GM23248 (cell line): ENCODE measurements around the gene ZNF622. TPM values are rescaled to one million over a fixed set of nuclear protein-coding genes. Genes with fewer than 3 reads are reported as not detected.

Experiments used
- DNase-seq: peaks from one replicate; pipeline ENCODE4 v3.0.0-alpha.2; 2015
- H2AFZ ChIP-seq: fragments of 200-600 bp; sonication (generic); 2 replicates; pipeline ENCODE4 v1.6.1; 2016; ENCODE audit warnings: antibody characterized with exemption
- H3F3A ChIP-seq: fragments of 200-600 bp; sonication (generic); 2 replicates; pipeline ENCODE4 v1.6.1; 2016; ENCODE audit warnings: mild to moderate bottlenecking, antibody characterized with exemption, mixed run types; ENCODE audit not compliant: insufficient read depth
- H3K27ac ChIP-seq: fragments of 200-600 bp; sonication (generic); 2 replicates; pipeline ENCODE4 v1.5.1; 2016; ENCODE audit warnings: mild to moderate bottlenecking
- H3K27me3 ChIP-seq: fragments of 200-600 bp; sonication (generic); replicated peaks from 2 replicates; pipeline ENCODE4 v1.6.1; 2016; ENCODE audit warnings: mild to moderate bottlenecking; ENCODE audit not compliant: insufficient read depth
- H3K36me3 ChIP-seq: fragments of 200-600 bp; sonication (generic); 2 replicates; pipeline ENCODE4 v1.6.1; 2016; ENCODE audit warnings: low read depth, mild to moderate bottlenecking
- H3K4me1 ChIP-seq: fragments of 200-600 bp; sonication (generic); 2 replicates; pipeline ENCODE4 v1.6.1; 2016; ENCODE audit warnings: mild to moderate bottlenecking; ENCODE audit not compliant: insufficient read depth
- H3K4me2 ChIP-seq: fragments of 200-600 bp; sonication (generic); one replicate; pipeline ENCODE4 v1.6.1; 2016; ENCODE audit warnings: mild to moderate bottlenecking; ENCODE audit not compliant: unreplicated experiment
- H3K4me3 ChIP-seq: fragments of 200-600 bp; sonication (generic); 2 replicates; pipeline ENCODE4 v1.5.1; 2016; ENCODE audit warnings: mild to moderate bottlenecking
- H3K79me2 ChIP-seq: fragments of 200-600 bp; sonication (generic); 2 replicates; pipeline ENCODE4 v1.6.1; 2016; ENCODE audit warnings: mild to moderate bottlenecking; ENCODE audit not compliant: insufficient read depth
- H3K9ac ChIP-seq: fragments of 200-600 bp; sonication (generic); 2 replicates; pipeline ENCODE4 v1.6.1; 2016; ENCODE audit warnings: mild to moderate bottlenecking
- H3K9me2 ChIP-seq: fragments of 200-600 bp; sonication (generic); 2 replicates; pipeline ENCODE4 v1.6.1; 2016; ENCODE audit warnings: mixed run types, mild to moderate bottlenecking, moderate library complexity; ENCODE audit not compliant: insufficient read depth
- H3K9me3 ChIP-seq: fragments of 200-600 bp; sonication (generic); one replicate; pipeline ENCODE4 v1.6.1; 2017; ENCODE audit warnings: low read depth
- H4K20me1 ChIP-seq: fragments of 200-600 bp; sonication (generic); 2 replicates; pipeline ENCODE4 v1.6.0; 2016; ENCODE audit not compliant: insufficient read depth
- EZH2 ChIP-seq: fragments of 200-600 bp; sonication (generic); IDR thresholded peaks from 2 replicates; pipeline ENCODE4 v1.6.1; 2018; ENCODE audit warnings: antibody characterized with exemption, mild to moderate bottlenecking; ENCODE audit not compliant: insufficient read depth, poor library complexity, severe bottlenecking
- EZH2phosphoT487 ChIP-seq: fragments of 200-600 bp; sonication (generic); IDR thresholded peaks from 2 replicates; pipeline ENCODE4 v1.6.1; 2018; ENCODE audit warnings: antibody characterized with exemption, moderate library complexity, mild to moderate bottlenecking, low read depth; ENCODE audit not compliant: insufficient read depth
- WGBS, 2 experiments: methylation state at CpG; one replicate each; pipeline ENCODE4 v1.1.6; 2015 to 2017; ENCODE audit warnings: low lambda C conversion rate in 2 of 2, low coverage in 1 of 2; ENCODE audit errors: missing lambda C conversion rate in 2 of 2; 5-methylcytosine and 5-hydroxymethylcytosine counted together
- in situ Hi-C: fragments of 300-500 bp; cut with MboI; formaldehyde crosslinking; loops from 2 replicates; pipeline ENCODE4 v1.15.0; 2020
- polyA plus RNA-seq: library from polyadenylated mRNA; unstranded; fragments of >200 nt; fragmentation: Nextera tagmentation; extraction: Ambion mirVana; gene quantifications from 2 replicates; pipeline ENCODE4 v1.2.1, GENCODE V29; 2016
- total RNA-seq: library from RNA; depleted of rRNA; stranded (reverse); fragments of >200 nt; shearing (Covaris generic); gene quantifications from 2 replicates; pipeline ENCODE4 v1.2.3, GENCODE V29; 2014

Gene ZNF622
- total and polyA plus RNA-seq, 2 experiments from 2014 or later = 52.1 to 58.1 TPM

- H3K4me3 ChIP-seq = peak overlapping the region; percentile 24
- TF ChIP-seq EZH2 (no peak), EZH2phosphoT487 (no peak)
- 0 out of 2 replicates have a peak, but pooled peaks cover 4% of the 10 kb centered on the region for H4K20me1 ChIP-seq
- peaks cover 72% of the 10 kb centered on the region for H3K4me1 ChIP-seq
- no peaks in the 10 kb centered on the region for H3K9me3 ChIP-seq
- H3K9ac ChIP-seq = no peak overlapping the region
- peak overlapping the region; percentile 64 for H3K27ac ChIP-seq
- peak; percentile 48 for DNase-seq
- peaks cover 74% of the 10 kb centered on the region for H3F3A ChIP-seq
- H3K36me3 ChIP-seq = peaks cover 48% of the 10 kb centered on the region
- peak overlapping the region; percentile 100 for H3K4me2 ChIP-seq
- in situ Hi-C loops = no loop called here
- 94 to 95% methylated on average over 1 of the region's 1 CpG for WGBS, 2 experiments
- H3K9me2 ChIP-seq = no peaks in the 10 kb centered on the region
- peaks cover 90% of the 10 kb centered on the region for H3K79me2 ChIP-seq
- H2AFZ ChIP-seq = no peak overlapping the region
- H3K27me3 ChIP-seq = no peaks in the 10 kb centered on the region
Measured at GRCh38 chr5:16461026-16461425, 4.6 kb downstream of the ZNF622 start.

GRCh38 chr5:16459451-16459850, 6.1 kb downstream of the ZNF622 start:
- Histone ChIP-seq H3K9me3 (no peaks in the 10 kb centered on the region), H3K9ac (no peak overlapping the region), H3F3A (peaks cover 79% of the 10 kb centered on the region), H2AFZ (no peak overlapping the region), H3K4me2 (no peak overlapping the region), H3K27me3 (no peaks in the 10 kb centered on the region), H3K4me3 (no peak overlapping the region), H3K36me3 (peaks cover 60% of the 10 kb centered on the region), H3K4me1 (peaks cover 78% of the 10 kb centered on the region), H3K27ac (no peak overlapping the region), H4K20me1 (peaks cover 9% of the 10 kb centered on the region; the same call in 1 of the 2 replicates), H3K9me2 (no peaks in the 10 kb centered on the region), H3K79me2 (peaks cover 90% of the 10 kb centered on the region)
- in situ Hi-C loops = loop anchor here (10.0 kb wide), 1 partner anchor 305 kb away; no protein-coding TSS in a partner anchor
- TF ChIP-seq EZH2phosphoT487 (no peak), EZH2 (no peak)
- DNase-seq = no peak

- in situ Hi-C loops = loop anchor here (10.0 kb wide), 1 partner anchor 303 kb away; no protein-coding TSS in a partner anchor
- Histone ChIP-seq H3K9me3 (no peaks in the 10 kb centered on the region), H4K20me1 (peaks cover 9% of the 10 kb centered on the region; the same call in 1 of the 2 replicates), H3K36me3 (peaks cover 60% of the 10 kb centered on the region), H3K4me3 (no peak overlapping the region), H3K4me2 (no peak overlapping the region), H3K9ac (0 out of 2 replicates have a peak overlapping the region, but pooled peaks have one; percentile 5), H3K79me2 (peaks cover 89% of the 10 kb centered on the region), H3F3A (peaks cover 71% of the 10 kb centered on the region), H3K27me3 (no peaks in the 10 kb centered on the region), H3K9me2 (no peaks in the 10 kb centered on the region), H3K4me1 (peaks cover 64% of the 10 kb centered on the region), H2AFZ (no peak overlapping the region), H3K27ac (peak overlapping the region; percentile 47)
- peak; percentile 65 for DNase-seq
- WGBS, 2 experiments = 10 to 21% methylated on average over 1 of the region's 1 CpG
- no peak for TF ChIP-seq EZH2
- no peak for TF ChIP-seq EZH2phosphoT487
Measured at GRCh38 chr5:16457853-16458252, 7.7 kb downstream of the ZNF622 start.

GRCh38 chr5:16457451-16457850, 8.1 kb downstream of the ZNF622 start:
- Histone ChIP-seq H3K36me3 (peaks cover 60% of the 10 kb centered on the region), H3K4me1 (peaks cover 60% of the 10 kb centered on the region), H3F3A (peaks cover 67% of the 10 kb centered on the region), H3K9me2 (no peaks in the 10 kb centered on the region), H2AFZ (no peak overlapping the region), H3K27me3 (no peaks in the 10 kb centered on the region), H3K27ac (peak overlapping the region; percentile 47), H3K4me3 (no peak overlapping the region), H3K79me2 (peaks cover 89% of the 10 kb centered on the region), H3K9me3 (no peaks in the 10 kb centered on the region), H3K9ac (0 out of 2 replicates have a peak overlapping the region, but pooled peaks have one; percentile 5), H3K4me2 (no peak overlapping the region), H4K20me1 (peaks cover 9% of the 10 kb centered on the region; the same call in 1 of the 2 replicates)
- in situ Hi-C loops = loop anchor here (10.0 kb wide), 1 partner anchor 303 kb away; no protein-coding TSS in a partner anchor
- TF ChIP-seq EZH2 (no peak), EZH2phosphoT487 (no peak)
- DNase-seq = no peak
- 51 to 59% methylated on average over 3 of the region's 3 CpGs for WGBS, 2 experiments
